Neural progenitor cell (in vitro differentiated cells): ENCODE measurements around the gene UHRF1.

Source experiments
- EZH2 ChIP-seq: fragments of 200-600 bp; sonication (generic); IDR thresholded peaks from 2 replicates; pipeline ENCODE4 v1.6.1; 2017; ENCODE audit warnings: antibody characterized with exemption, mild to moderate bottlenecking, moderate library complexity
- TF ChIP-seq, protein P1 (sequence below): fragments of 200-600 bp; sonication (generic); IDR thresholded peaks from 2 replicates; pipeline ENCODE4 v1.5.1; 2017; ENCODE audit warnings: antibody characterized with exemption, mild to moderate bottlenecking

DNA sequence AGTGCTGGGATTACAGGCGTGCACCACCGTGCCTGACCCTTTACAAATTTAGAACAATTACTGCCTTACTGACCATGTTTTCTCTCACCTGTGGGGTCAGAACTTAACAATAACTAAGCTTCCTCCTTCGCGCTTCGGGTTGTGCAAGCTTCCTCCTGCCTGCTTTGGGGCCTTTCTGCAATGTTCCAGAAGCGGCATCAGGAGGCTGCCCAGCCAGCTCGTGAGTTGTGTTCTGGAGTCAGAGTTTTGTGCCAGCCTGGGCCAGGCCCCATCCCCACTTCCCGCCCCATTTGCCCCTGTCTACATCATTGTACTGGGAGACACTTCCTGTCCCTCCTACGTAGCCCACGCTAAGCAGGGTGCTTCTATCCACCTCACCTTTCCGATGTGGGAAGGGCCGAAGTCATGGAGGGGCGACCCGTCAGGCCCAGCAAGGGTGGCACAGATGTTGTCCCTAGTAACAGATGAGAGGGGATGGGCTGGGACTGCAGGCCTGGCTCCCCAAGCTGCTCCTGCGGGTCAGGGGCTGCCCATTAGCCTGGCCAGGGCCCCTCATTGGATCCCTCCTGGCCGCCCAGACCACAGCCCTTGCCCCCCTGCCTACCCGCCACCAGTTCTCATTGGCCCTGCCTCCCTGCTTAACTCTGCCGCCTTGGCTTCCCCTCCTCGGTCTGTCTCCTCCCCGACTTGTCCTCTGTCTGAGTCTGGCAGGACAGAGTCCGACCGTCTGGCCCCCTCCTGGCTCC lies 13.4 kb downstream of the UHRF1 start:
- TF ChIP-seq, protein P1, sequence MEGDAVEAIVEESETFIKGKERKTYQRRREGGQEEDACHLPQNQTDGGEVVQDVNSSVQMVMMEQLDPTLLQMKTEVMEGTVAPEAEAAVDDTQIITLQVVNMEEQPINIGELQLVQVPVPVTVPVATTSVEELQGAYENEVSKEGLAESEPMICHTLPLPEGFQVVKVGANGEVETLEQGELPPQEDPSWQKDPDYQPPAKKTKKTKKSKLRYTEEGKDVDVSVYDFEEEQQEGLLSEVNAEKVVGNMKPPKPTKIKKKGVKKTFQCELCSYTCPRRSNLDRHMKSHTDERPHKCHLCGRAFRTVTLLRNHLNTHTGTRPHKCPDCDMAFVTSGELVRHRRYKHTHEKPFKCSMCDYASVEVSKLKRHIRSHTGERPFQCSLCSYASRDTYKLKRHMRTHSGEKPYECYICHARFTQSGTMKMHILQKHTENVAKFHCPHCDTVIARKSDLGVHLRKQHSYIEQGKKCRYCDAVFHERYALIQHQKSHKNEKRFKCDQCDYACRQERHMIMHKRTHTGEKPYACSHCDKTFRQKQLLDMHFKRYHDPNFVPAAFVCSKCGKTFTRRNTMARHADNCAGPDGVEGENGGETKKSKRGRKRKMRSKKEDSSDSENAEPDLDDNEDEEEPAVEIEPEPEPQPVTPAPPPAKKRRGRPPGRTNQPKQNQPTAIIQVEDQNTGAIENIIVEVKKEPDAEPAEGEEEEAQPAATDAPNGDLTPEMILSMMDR: no peak
- no peak for TF ChIP-seq EZH2
